ENCODE results near the gene CCN5.
"Not testable (repeated sequence)": the region's sequence is repeated elsewhere in the genome, so short reads cannot be mapped to it uniquely, and the experiment has no call there.

CCN5 gene

GRCh38 chr20:44756956-44757355, 41.8 kb downstream of the CCN5 start:
- no peak overlapping the region for H3K9ac ChIP-seq (ENCODE audit: low read depth in 1 of 2, low read length in 2 of 2)
- H3K4me1 ChIP-seq (ENCODE audit: control insufficient read depth in 1 of 2, insufficient read depth in 2 of 2, low read length in 2 of 2), result peaks cover 0 to 3% of the 10 kb centered on the region in 2 donors
- H3K9me3 ChIP-seq (ENCODE audit: control insufficient read depth in 1 of 2, low read length in 2 of 2), result no peaks in the 10 kb centered on the region
- no peak overlapping the region for H3K4me3 ChIP-seq (ENCODE audit: low read depth in 1 of 2, low read length in 2 of 2)
- no peaks in the 10 kb centered on the region for H3K36me3 ChIP-seq (ENCODE audit: control insufficient read depth in 1 of 2, insufficient read depth in 2 of 2, low read length in 2 of 2)
- no peaks in the 10 kb centered on the region for H3K27me3 ChIP-seq (ENCODE audit: control insufficient read depth in 1 of 2, insufficient read depth in 2 of 2, low read length in 2 of 2)
- H3K27ac ChIP-seq (ENCODE audit: low read depth, low read length), result no peak overlapping the region

GRCh38 chr20:44758247-44759101, 43.3 kb downstream of the CCN5 start:
- H3K36me3 ChIP-seq (ENCODE audit: control insufficient read depth in 1 of 2, insufficient read depth in 2 of 2, low read length in 2 of 2), result no peaks in the 10 kb centered on the region
- H3K4me1 ChIP-seq (ENCODE audit: control insufficient read depth in 1 of 2, insufficient read depth in 2 of 2, low read length in 2 of 2), result no peaks in the 10 kb centered on the region
- H3K9me3 ChIP-seq (ENCODE audit: control insufficient read depth in 1 of 2, low read length in 2 of 2), result no peaks in the 10 kb centered on the region
- no peaks in the 10 kb centered on the region for H3K27me3 ChIP-seq (ENCODE audit: control insufficient read depth in 1 of 2, insufficient read depth in 2 of 2, low read length in 2 of 2)
- no peak overlapping the region for H3K4me3 ChIP-seq (ENCODE audit: low read depth in 1 of 2, low read length in 2 of 2)
- H3K27ac ChIP-seq (ENCODE audit: low read depth, low read length), result no peak overlapping the region
- no peak overlapping the region for H3K9ac ChIP-seq (ENCODE audit: low read depth in 1 of 2, low read length in 2 of 2)

GRCh38 chr20:44759595-44759994, 44.4 kb downstream of the CCN5 start:
- H3K27ac ChIP-seq (ENCODE audit: low read depth, low read length), result no peak overlapping the region
- no peaks in the 10 kb centered on the region for H3K36me3 ChIP-seq (ENCODE audit: control insufficient read depth in 1 of 2, insufficient read depth in 2 of 2, low read length in 2 of 2)
- H3K4me3 ChIP-seq (ENCODE audit: low read depth in 1 of 2, low read length in 2 of 2), result no peak overlapping the region
- no peaks in the 10 kb centered on the region for H3K27me3 ChIP-seq (ENCODE audit: control insufficient read depth in 1 of 2, insufficient read depth in 2 of 2, low read length in 2 of 2)
- H3K9me3 ChIP-seq (ENCODE audit: control insufficient read depth in 1 of 2, low read length in 2 of 2), result no peaks in the 10 kb centered on the region
- H3K4me1 ChIP-seq (ENCODE audit: control insufficient read depth in 1 of 2, insufficient read depth in 2 of 2, low read length in 2 of 2), result no peaks in the 10 kb centered on the region
- H3K9ac ChIP-seq (ENCODE audit: low read depth in 1 of 2, low read length in 2 of 2), result no peak overlapping the region

GRCh38 chr20:44761423-44761822, 46.3 kb downstream of the CCN5 start:
- H3K27ac ChIP-seq (ENCODE audit: low read depth, low read length), result no peak overlapping the region
- peaks cover 0 to 2% of the 10 kb centered on the region in 2 donors for H3K9me3 ChIP-seq (ENCODE audit: control insufficient read depth in 1 of 2, low read length in 2 of 2)
- H3K4me1 ChIP-seq (ENCODE audit: control insufficient read depth in 1 of 2, insufficient read depth in 2 of 2, low read length in 2 of 2), result no peaks in the 10 kb centered on the region
- no peaks in the 10 kb centered on the region for H3K36me3 ChIP-seq (ENCODE audit: control insufficient read depth in 1 of 2, insufficient read depth in 2 of 2, low read length in 2 of 2)
- H3K4me3 ChIP-seq (ENCODE audit: low read depth in 1 of 2, low read length in 2 of 2), result no peak overlapping the region
- no peaks in the 10 kb centered on the region for H3K27me3 ChIP-seq (ENCODE audit: control insufficient read depth in 1 of 2, insufficient read depth in 2 of 2, low read length in 2 of 2)
- H3K9ac ChIP-seq (ENCODE audit: low read depth in 1 of 2, low read length in 2 of 2), result no peak overlapping the region

GRCh38 chr20:44762466-44763140, 47.4 kb downstream of the CCN5 start:
- H3K4me1 ChIP-seq (ENCODE audit: control insufficient read depth in 1 of 2, insufficient read depth in 2 of 2, low read length in 2 of 2), result no peaks in the 10 kb centered on the region
- H3K36me3 ChIP-seq (ENCODE audit: control insufficient read depth in 1 of 2, insufficient read depth in 2 of 2, low read length in 2 of 2), result no peaks in the 10 kb centered on the region
- H3K4me3 ChIP-seq (ENCODE audit: low read depth in 1 of 2, low read length in 2 of 2), result no peak overlapping the region
- H3K27ac ChIP-seq (ENCODE audit: low read depth, low read length), result no peak overlapping the region
- H3K27me3 ChIP-seq (ENCODE audit: control insufficient read depth in 1 of 2, insufficient read depth in 2 of 2, low read length in 2 of 2), result no peaks in the 10 kb centered on the region
- peaks cover 0 to 2% of the 10 kb centered on the region in 2 donors for H3K9me3 ChIP-seq (ENCODE audit: control insufficient read depth in 1 of 2, low read length in 2 of 2)
- H3K9ac ChIP-seq (ENCODE audit: low read depth in 1 of 2, low read length in 2 of 2), result no peak overlapping the region

- H3K36me3 ChIP-seq (ENCODE audit: control insufficient read depth in 1 of 2, insufficient read depth in 2 of 2, low read length in 2 of 2); H3K4me3 ChIP-seq (ENCODE audit: low read depth in 1 of 2, low read length in 2 of 2); H3K4me1 ChIP-seq (ENCODE audit: control insufficient read depth in 1 of 2, insufficient read depth in 2 of 2, low read length in 2 of 2); H3K9me3 ChIP-seq (ENCODE audit: control insufficient read depth in 1 of 2, low read length in 2 of 2); H3K9ac ChIP-seq (ENCODE audit: low read depth in 1 of 2, low read length in 2 of 2); H3K27ac ChIP-seq (ENCODE audit: low read depth, low read length); H3K27me3 ChIP-seq (ENCODE audit: control insufficient read depth in 1 of 2, insufficient read depth in 2 of 2, low read length in 2 of 2): not testable (repeated sequence)
These were observed 48.6 kb downstream of the CCN5 start for GRCh38 chr20:44763798-44764197.

GRCh38 chr20:44765091-44765490, 49.9 kb downstream of the CCN5 start:
- Histone ChIP-seq H3K36me3 (ENCODE audit: control insufficient read depth in 1 of 2, insufficient read depth in 2 of 2, low read length in 2 of 2) (no peaks in the 10 kb centered on the region), H3K27me3 (ENCODE audit: control insufficient read depth in 1 of 2, insufficient read depth in 2 of 2, low read length in 2 of 2) (peaks cover 5 to 6% of the 10 kb centered on the region in 2 donors), H3K9ac (ENCODE audit: low read depth in 1 of 2, low read length in 2 of 2) (no peak overlapping the region), H3K9me3 (ENCODE audit: control insufficient read depth in 1 of 2, low read length in 2 of 2) (peaks cover 0 to 2% of the 10 kb centered on the region in 2 donors), H3K4me3 (ENCODE audit: low read depth in 1 of 2, low read length in 2 of 2) (no peak overlapping the region), H3K4me1 (ENCODE audit: control insufficient read depth in 1 of 2, insufficient read depth in 2 of 2, low read length in 2 of 2) (no peaks in the 10 kb centered on the region), H3K27ac (ENCODE audit: low read depth, low read length) (no peak overlapping the region)

- Histone ChIP-seq H3K27me3 (ENCODE audit: control insufficient read depth in 1 of 2, insufficient read depth in 2 of 2, low read length in 2 of 2) (peaks cover 5 to 6% of the 10 kb centered on the region in 2 donors), H3K4me1 (ENCODE audit: control insufficient read depth in 1 of 2, insufficient read depth in 2 of 2, low read length in 2 of 2) (no peaks in the 10 kb centered on the region), H3K36me3 (ENCODE audit: control insufficient read depth in 1 of 2, insufficient read depth in 2 of 2, low read length in 2 of 2) (no peaks in the 10 kb centered on the region), H3K9ac (ENCODE audit: low read depth in 1 of 2, low read length in 2 of 2) (no peak overlapping the region), H3K9me3 (ENCODE audit: control insufficient read depth in 1 of 2, low read length in 2 of 2) (peaks cover 0 to 2% of the 10 kb centered on the region in 2 donors), H3K27ac (ENCODE audit: low read depth, low read length) (no peak overlapping the region), H3K4me3 (ENCODE audit: low read depth in 1 of 2, low read length in 2 of 2) (no peak overlapping the region)
These were observed 50.7 kb downstream of the CCN5 start for GRCh38 chr20:44765701-44766347.

GRCh38 chr20:44768256-44768655, 53.1 kb downstream of the CCN5 start:
- no peaks in the 10 kb centered on the region for H3K36me3 ChIP-seq (ENCODE audit: control insufficient read depth in 1 of 2, insufficient read depth in 2 of 2, low read length in 2 of 2)
- H3K27ac ChIP-seq (ENCODE audit: low read depth, low read length), result no peak overlapping the region
- H3K4me3 ChIP-seq (ENCODE audit: low read depth in 1 of 2, low read length in 2 of 2), result no peak overlapping the region
- H3K9ac ChIP-seq (ENCODE audit: low read depth in 1 of 2, low read length in 2 of 2), result no peak overlapping the region
- peaks cover 6 to 7% of the 10 kb centered on the region in 2 donors for H3K27me3 ChIP-seq (ENCODE audit: control insufficient read depth in 1 of 2, insufficient read depth in 2 of 2, low read length in 2 of 2)
- no peaks in the 10 kb centered on the region for H3K4me1 ChIP-seq (ENCODE audit: control insufficient read depth in 1 of 2, insufficient read depth in 2 of 2, low read length in 2 of 2)
- H3K9me3 ChIP-seq (ENCODE audit: control insufficient read depth in 1 of 2, low read length in 2 of 2), result peaks cover 0 to 2% of the 10 kb centered on the region in 2 donors

- H3K4me1 ChIP-seq (ENCODE audit: control insufficient read depth in 1 of 2, insufficient read depth in 2 of 2, low read length in 2 of 2), result no peaks in the 10 kb centered on the region
- H3K36me3 ChIP-seq (ENCODE audit: control insufficient read depth in 1 of 2, insufficient read depth in 2 of 2, low read length in 2 of 2), result no peaks in the 10 kb centered on the region
- H3K9me3 ChIP-seq (ENCODE audit: control insufficient read depth in 1 of 2, low read length in 2 of 2), result peaks cover 0 to 2% of the 10 kb centered on the region in 2 donors
- H3K27me3 ChIP-seq (ENCODE audit: control insufficient read depth in 1 of 2, insufficient read depth in 2 of 2, low read length in 2 of 2), result peaks cover 6 to 13% of the 10 kb centered on the region in 2 donors
- no peak overlapping the region for H3K4me3 ChIP-seq (ENCODE audit: low read depth in 1 of 2, low read length in 2 of 2)
- no peak overlapping the region for H3K27ac ChIP-seq (ENCODE audit: low read depth, low read length)
- H3K9ac ChIP-seq (ENCODE audit: low read depth in 1 of 2, low read length in 2 of 2), result no peak overlapping the region
These were observed 53.8 kb downstream of the CCN5 start for GRCh38 chr20:44768854-44769480.
